HUES48 (cell line): ENCODE measurements around the gene FAF2.

Experiments used
- H3K27ac ChIP-seq: one replicate; pipeline ENCODE4 v1.7.0; 2013; ENCODE audit warnings: low read depth, low read length, inconsistent platforms
- H3K27me3 ChIP-seq: 2 replicates; pipeline ENCODE4 v1.6.1; 2013; ENCODE audit warnings: mild to moderate bottlenecking, low read length; ENCODE audit not compliant: control insufficient read depth, insufficient read depth
- H3K36me3 ChIP-seq: 2 replicates; pipeline ENCODE4 v1.6.1; 2013; ENCODE audit warnings: low read length; ENCODE audit not compliant: control insufficient read depth, insufficient read depth
- H3K4me1 ChIP-seq: 2 replicates; pipeline ENCODE4 v1.6.1; 2013; ENCODE audit warnings: mild to moderate bottlenecking, low read length; ENCODE audit not compliant: control insufficient read depth, insufficient read depth
- H3K4me3 ChIP-seq: 2 replicates; pipeline ENCODE4 v1.5.1; 2013; ENCODE audit warnings: mild to moderate bottlenecking, low read depth, low read length
- H3K9ac ChIP-seq: 2 replicates; pipeline ENCODE4 v1.6.1; 2013; ENCODE audit warnings: mild to moderate bottlenecking, low read depth, low read length, moderate library complexity
- H3K9me3 ChIP-seq: 2 replicates; pipeline ENCODE4 v1.6.1; 2013; ENCODE audit warnings: low read length; ENCODE audit not compliant: control insufficient read depth, insufficient read depth

Gene FAF2

DNA sequence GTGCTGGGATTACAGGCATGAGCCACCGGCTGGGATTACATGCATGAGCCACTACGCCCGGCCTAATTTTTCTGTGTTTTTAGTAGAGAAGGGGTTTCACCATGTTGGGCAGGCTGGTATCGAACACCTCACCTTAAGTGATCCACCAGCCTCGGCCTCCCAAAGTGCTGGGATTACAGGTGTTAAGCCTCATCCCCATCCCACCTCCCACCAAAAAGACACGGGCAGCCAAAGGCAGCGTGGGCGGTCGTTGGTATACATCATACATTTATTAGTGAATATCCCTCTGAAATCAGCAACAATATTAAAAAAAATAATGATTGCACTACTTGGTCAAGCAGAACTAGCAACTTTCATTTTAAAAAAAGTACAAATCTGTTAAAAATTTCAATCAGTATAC, 78.3 kb downstream of the FAF2 start:
- Histone ChIP-seq H3K9me3 (no peaks in the 10 kb centered on the region), H3K4me3 (no peak overlapping the region), H3K9ac (no peak overlapping the region), H3K27me3 (no peaks in the 10 kb centered on the region), H3K4me1 (no peaks in the 10 kb centered on the region), H3K36me3 (peaks cover 41% of the 10 kb centered on the region), H3K27ac (no peak overlapping the region)

DNA sequence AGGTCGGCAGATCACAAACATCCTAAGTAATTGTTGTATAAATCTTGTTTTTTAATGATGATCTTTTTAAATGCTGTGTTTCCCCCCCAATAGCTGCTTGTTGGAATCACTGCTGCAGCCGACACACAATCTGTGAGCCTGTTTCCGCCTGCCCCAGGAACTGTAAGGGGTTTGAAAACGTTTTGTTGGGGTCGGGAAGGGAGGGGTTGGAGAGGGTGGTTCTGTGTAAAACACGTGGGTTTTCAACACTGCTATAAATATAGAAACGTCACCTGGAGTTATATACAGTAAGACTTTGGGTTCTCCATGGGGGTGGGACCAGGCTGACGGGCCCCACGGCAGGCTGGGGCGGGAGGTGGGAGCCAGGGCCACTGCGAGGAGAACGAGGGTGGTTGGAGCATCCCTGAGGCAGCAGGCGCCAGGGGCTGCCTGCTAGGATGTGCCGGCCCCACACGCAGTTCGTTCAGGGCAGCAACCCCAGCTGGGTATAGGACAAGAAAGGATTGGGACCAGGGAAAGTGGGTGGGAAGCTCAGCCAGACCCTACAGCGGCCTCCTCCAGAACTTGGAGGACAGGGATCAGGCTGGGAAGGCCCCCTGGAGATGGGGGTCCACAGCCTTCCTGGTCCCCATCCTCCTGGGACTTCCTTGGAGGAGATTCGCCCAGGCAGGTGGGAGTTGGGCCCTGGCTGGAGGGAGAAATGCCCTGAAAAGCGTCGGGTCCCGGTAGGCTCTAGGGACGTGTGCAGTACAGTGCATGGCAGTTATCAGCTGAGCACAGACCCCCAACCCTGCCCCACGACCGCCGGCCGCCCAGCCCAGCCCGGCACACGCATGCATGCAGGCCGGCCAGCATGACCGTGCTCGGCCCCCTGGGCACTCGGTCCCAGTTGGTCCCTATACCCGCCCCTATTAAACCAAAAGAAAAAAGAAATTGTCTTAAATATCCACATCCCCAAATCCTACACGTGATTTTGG, 79.3 kb downstream of the FAF2 start:
- no peaks in the 10 kb centered on the region for H3K27me3 ChIP-seq
- no peaks in the 10 kb centered on the region for H3K4me1 ChIP-seq
- H3K27ac ChIP-seq = no peak overlapping the region
- no peak overlapping the region for H3K9ac ChIP-seq
- no peaks in the 10 kb centered on the region for H3K9me3 ChIP-seq
- no peak overlapping the region for H3K4me3 ChIP-seq
- H3K36me3 ChIP-seq = peaks cover 49% of the 10 kb centered on the region

DNA sequence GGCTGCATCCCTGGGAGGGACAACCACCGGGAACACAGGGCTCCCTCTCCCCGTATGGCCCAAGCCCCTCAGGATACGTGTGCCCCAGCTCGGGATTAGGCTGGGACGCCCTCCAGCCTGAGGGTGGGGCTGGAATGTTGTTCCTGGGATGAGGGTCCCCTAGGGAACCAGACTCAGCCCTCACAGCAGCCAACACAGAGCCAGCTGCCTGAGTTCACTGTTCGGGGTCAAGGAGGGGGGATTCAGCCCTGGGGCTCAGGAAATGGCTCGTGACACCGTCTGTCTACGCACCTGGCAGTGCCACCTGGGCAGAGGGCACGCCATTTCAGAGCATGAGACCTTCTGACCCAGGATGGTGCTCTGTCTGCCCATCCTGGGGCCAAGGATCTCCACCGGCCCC, 80.1 kb downstream of the FAF2 start:
- Histone ChIP-seq H3K4me1 (no peaks in the 10 kb centered on the region), H3K36me3 (peaks cover 57% of the 10 kb centered on the region), H3K4me3 (no peak overlapping the region), H3K9me3 (no peaks in the 10 kb centered on the region), H3K9ac (no peak overlapping the region), H3K27ac (no peak overlapping the region), H3K27me3 (no peaks in the 10 kb centered on the region)

DNA sequence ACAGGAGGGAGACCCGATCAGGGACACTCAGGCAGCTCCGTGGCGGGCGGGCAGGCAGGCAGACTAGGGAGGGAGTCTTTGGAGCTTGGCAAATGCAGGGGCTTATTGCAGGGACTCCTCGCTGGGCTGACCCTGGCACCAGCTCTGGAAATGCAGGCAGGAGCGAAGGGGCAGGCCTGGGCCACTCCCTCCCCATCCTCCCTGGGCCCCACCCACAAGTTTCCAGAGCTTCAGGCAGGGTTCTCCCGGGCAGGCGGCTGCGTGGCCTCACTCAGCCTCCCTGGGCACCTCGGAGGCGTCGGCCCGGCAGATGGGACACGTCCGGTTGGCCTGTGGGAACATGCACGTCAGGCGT, 80.6 kb downstream of the FAF2 start:
- H3K27me3 ChIP-seq = no peaks in the 10 kb centered on the region
- H3K9me3 ChIP-seq = no peaks in the 10 kb centered on the region
- no peaks in the 10 kb centered on the region for H3K4me1 ChIP-seq
- no peak overlapping the region for H3K4me3 ChIP-seq
- H3K36me3 ChIP-seq = peaks cover 61% of the 10 kb centered on the region
- no peak overlapping the region for H3K27ac ChIP-seq
- no peak overlapping the region for H3K9ac ChIP-seq

DNA sequence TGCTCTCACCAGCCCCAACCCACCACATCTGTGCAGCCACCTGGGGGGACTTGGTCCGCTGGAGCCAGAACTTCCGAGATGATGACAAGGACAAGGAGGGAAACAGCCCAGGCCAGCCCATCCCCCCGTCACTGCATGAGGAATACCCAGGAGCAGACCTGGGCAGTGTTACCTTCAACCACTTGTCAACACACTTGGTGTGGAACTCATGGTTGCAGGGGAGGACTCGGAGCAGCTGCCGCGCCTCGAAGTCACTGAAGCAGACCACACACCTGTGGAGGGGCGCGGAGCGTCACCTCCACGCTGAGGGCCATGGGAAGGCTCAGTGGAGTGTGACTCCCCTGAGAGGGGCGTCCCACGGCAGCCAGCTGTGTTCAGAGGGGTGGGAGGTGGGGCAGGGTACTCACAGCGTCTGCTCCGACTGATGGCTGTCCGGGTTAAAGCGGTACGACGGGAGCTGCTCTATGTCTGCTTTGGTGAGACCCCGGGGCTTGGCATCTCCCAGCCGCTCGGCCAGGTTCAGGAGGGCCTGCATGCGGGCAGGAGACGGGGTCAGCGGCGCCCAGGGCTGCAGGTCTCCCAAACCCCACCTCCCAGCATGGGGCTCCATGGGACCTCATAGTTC, 81.0 kb downstream of the FAF2 start:
- Histone ChIP-seq H3K9ac (no peak overlapping the region), H3K4me3 (no peak overlapping the region), H3K36me3 (peaks cover 66% of the 10 kb centered on the region), H3K27ac (no peak overlapping the region), H3K27me3 (no peaks in the 10 kb centered on the region), H3K4me1 (0 out of 2 replicates have a peak, but pooled peaks cover 3% of the 10 kb centered on the region), H3K9me3 (no peaks in the 10 kb centered on the region)

DNA sequence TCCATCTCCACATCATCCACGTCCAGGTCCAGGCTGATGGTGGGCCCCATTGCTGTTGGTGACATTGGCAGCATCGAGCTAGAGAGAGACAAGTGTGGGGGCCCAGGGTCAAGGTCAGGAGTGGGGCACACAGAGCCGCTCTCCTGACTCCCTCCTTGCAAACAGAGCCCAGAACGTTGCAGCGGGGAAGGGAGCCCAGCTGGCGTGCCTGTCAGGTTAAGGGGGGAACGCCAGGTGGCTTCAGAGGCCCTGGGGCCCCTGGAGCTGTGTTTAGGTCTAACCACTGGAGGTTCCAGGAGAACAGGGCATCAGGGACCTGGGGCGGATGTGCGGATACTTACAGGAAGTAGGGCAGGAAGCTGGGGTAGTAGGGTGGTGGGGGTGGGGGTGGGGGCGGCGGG, 81.6 kb downstream of the FAF2 start:
- no peaks in the 10 kb centered on the region for H3K27me3 ChIP-seq
- H3K27ac ChIP-seq = no peak overlapping the region
- H3K36me3 ChIP-seq = peaks cover 71% of the 10 kb centered on the region
- no peak overlapping the region for H3K9ac ChIP-seq
- no peaks in the 10 kb centered on the region for H3K9me3 ChIP-seq
- no peak overlapping the region for H3K4me3 ChIP-seq
- 0 out of 2 replicates have a peak, but pooled peaks cover 8% of the 10 kb centered on the region for H3K4me1 ChIP-seq

DNA sequence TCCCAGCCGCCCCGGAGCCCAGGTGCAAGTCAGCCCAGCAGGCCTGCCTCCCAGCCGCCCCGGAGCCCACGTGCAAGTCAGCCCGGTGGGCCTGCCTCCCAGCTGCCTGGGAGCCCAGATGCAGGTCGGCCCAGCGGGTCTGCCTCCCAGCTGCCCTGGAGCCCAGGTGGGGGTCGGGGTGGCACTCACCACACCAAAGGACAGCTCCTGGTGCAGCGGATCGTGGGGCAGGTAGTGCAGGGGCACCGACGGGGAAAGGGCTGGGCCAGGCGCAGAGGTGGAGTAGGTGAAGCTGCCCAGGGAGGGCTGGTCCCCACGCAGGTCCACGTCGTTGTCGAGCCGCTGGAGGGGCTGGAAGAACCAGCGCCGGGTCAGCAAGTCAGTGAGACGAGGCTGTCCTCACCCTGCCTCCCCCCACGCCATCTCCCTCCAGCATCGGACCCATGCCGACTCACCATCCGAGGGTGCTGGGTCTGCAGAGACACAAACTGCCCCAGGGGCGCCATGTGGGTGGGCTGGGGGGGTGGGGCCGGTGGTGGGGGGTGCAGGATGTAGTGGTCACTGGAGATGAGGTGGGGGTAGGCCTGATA, 82.3 kb downstream of the FAF2 start:
- no peaks in the 10 kb centered on the region for H3K27me3 ChIP-seq
- no peak overlapping the region for H3K4me3 ChIP-seq
- H3K9me3 ChIP-seq = no peaks in the 10 kb centered on the region
- no peak overlapping the region for H3K27ac ChIP-seq
- H3K9ac ChIP-seq = no peak overlapping the region
- peaks cover 15% of the 10 kb centered on the region for H3K4me1 ChIP-seq
- H3K36me3 ChIP-seq = peaks cover 78% of the 10 kb centered on the region

DNA sequence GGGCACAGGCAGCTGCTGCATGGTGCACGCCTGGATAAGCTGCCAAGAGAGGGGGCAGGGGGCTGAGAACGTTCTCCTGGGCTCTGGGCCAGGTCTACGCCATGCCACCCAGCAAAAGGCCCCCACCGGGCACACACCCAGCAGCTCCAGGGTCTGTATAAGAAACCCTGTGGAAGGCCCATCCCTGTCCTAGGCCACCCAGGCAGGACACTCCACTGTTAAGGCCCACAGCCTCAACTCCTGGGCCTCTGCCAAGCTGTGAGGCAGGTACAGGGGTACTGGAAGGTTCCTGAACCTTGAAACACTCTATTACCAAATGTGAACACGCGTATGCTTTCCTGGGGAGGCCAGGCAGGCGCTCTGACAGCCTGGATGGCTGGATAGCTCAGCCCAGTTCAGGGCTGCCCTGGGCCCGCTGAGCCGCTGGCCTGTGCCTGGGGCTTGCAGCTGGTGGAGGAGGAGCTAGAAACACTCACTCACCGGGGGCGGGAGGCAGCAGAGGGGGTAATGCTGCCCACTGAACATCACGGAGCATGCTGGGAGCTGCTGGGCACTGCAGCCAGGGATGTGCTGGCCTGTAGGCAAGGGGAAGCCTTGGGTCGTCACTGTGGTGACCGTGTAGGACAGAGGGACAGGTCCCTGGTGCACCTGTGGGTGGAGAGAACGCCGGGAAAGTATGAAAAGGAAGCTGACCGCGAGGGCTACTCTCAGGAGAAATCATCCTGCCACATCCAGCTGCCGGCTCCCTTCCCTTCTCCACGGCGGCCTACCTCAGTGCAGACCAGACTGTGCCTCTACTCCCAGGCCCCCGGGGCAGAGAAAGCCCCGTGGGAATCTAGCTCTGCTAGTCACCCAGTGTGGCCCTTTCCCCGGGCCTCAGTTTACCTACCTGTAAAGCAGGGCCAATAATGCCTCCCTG, 83.1 kb downstream of the FAF2 start:
- H3K4me1 ChIP-seq = peaks cover 17% of the 10 kb centered on the region
- no peaks in the 10 kb centered on the region for H3K9me3 ChIP-seq
- H3K27me3 ChIP-seq = no peaks in the 10 kb centered on the region
- no peak overlapping the region for H3K27ac ChIP-seq
- no peak overlapping the region for H3K4me3 ChIP-seq
- no peak overlapping the region for H3K9ac ChIP-seq
- H3K36me3 ChIP-seq = peaks cover 78% of the 10 kb centered on the region

DNA sequence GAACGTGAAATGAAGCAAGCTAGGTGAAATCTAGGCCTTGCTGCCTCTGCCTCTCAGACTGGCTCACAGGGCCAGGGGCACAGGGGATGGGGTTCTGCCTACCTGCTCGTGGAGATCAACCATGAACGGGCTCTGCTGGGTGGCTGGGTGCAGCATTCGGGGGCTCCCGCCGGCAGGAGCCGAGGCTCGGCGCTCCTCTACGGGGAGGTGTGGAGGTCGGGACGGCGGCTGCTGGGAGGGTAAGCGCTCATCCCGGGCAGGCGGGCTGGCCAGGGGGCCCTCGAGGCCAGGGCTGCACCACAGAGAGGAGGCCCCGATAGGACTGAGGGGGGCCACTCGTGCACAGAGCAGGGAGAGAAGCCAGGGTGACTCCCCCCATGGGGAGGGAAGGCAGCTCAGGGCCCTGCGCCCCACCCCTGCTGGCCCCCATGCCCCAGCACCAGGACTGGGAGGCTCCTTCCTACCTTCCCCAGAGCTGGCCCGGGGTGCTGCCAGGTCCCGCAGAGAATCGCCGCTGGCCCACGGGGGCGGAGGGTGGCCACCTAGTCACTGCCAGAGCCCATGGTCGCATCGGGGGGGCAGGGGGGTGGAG, 83.8 kb downstream of the FAF2 start:
- no peak overlapping the region for H3K27ac ChIP-seq
- H3K4me1 ChIP-seq = peaks cover 17% of the 10 kb centered on the region
- no peaks in the 10 kb centered on the region for H3K9me3 ChIP-seq
- no peak overlapping the region for H3K4me3 ChIP-seq
- no peak overlapping the region for H3K9ac ChIP-seq
- no peaks in the 10 kb centered on the region for H3K27me3 ChIP-seq
- peaks cover 77% of the 10 kb centered on the region for H3K36me3 ChIP-seq

DNA sequence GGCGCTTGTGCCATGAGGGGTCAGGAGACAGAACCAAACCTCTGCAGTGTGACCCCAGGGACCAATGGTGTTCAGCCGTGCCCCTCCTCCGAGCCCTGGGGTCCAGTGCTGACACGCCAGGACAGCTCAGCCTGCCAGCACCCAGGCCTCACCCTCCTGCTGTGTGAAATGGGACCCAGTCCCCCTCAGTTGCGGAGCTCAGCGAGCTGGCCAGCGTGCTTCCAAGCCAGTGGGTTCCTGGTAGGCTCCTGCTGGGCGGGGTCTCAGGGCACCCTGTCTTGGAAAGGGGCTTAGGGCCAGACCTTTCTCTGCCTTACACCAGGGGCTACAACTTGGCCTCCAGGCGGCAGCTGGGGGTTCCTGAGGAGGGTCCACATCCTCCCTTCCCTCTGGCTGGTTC, 84.6 kb downstream of the FAF2 start:
- Histone ChIP-seq H3K36me3 (peaks cover 69% of the 10 kb centered on the region), H3K4me1 (peaks cover 17% of the 10 kb centered on the region), H3K4me3 (no peak overlapping the region), H3K27me3 (no peaks in the 10 kb centered on the region), H3K27ac (no peak overlapping the region), H3K9me3 (no peaks in the 10 kb centered on the region), H3K9ac (no peak overlapping the region)
